HepG2 (cell line): Measurements from ENCODE around the gene RAC3. TPM values are rescaled to one million over a fixed set of nuclear protein-coding genes. Genes with fewer than 3 reads are reported as not detected.

Experiments
- CHD2 ChIP-seq: IDR thresholded peaks from 2 replicates; pipeline ENCODE4 v1.6.1; 2011; ENCODE audit warnings: low read depth, low read length, improper control_type of control experiment
- EEA1 ChIP-seq: sonication (generic); formaldehyde crosslinking; IDR thresholded peaks from 2 replicates; pipeline ENCODE4 v1.5.1; 2020; ENCODE audit warnings: mild to moderate bottlenecking, missing genetic modification reagents, borderline replicate concordance
- HOXD1 ChIP-seq: sonication (generic); formaldehyde crosslinking; IDR thresholded peaks from 2 replicates; pipeline ENCODE4 v1.5.0; 2020; ENCODE audit warnings: missing genetic modification reagents
- SMAD9 ChIP-seq: sonication (generic); formaldehyde crosslinking; IDR thresholded peaks from 2 replicates; pipeline ENCODE4 v1.5.1; 2020; ENCODE audit warnings: mild to moderate bottlenecking, missing genetic modification reagents
- TEAD2 ChIP-seq: sonication (generic); formaldehyde crosslinking; IDR thresholded peaks from 2 replicates; pipeline ENCODE4 v1.9.0; 2021; ENCODE audit warnings: missing genetic modification reagents
- ZBTB20 ChIP-seq: sonication (generic); formaldehyde crosslinking; IDR thresholded peaks from 2 replicates; pipeline ENCODE4 v1.8.1; 2023; ENCODE audit warnings: missing genetic modification reagents, low read depth, mild to moderate bottlenecking, borderline replicate concordance
- ZFP62 ChIP-seq: sonication (generic); formaldehyde crosslinking; IDR thresholded peaks from 2 replicates; pipeline ENCODE4 v1.4.0; 2020; ENCODE audit warnings: missing genetic modification reagents
- ZNF292 ChIP-seq: sonication (generic); formaldehyde crosslinking; IDR thresholded peaks from 2 replicates; pipeline ENCODE4 v1.8.1; 2022; ENCODE audit warnings: mild to moderate bottlenecking, low read depth, missing genetic modification reagents, borderline replicate concordance
- ZNF513 ChIP-seq: sonication (generic); formaldehyde crosslinking; conservative IDR thresholded peaks from 2 replicates; pipeline ENCODE4 v1.5.0; 2020; ENCODE audit warnings: missing genetic modification reagents
- ZNF652 ChIP-seq: IDR thresholded peaks from 2 replicates; pipeline ENCODE4 v1.6.1; 2016; ENCODE audit warnings: low read depth, borderline replicate concordance
- ZNF710 ChIP-seq: sonication (generic); formaldehyde crosslinking; IDR thresholded peaks from 2 replicates; pipeline ENCODE4 v1.5.0; 2020; ENCODE audit warnings: mild to moderate bottlenecking, missing genetic modification reagents, borderline replicate concordance
- ZNF713 ChIP-seq: sonication (generic); formaldehyde crosslinking; IDR thresholded peaks from 2 replicates; pipeline ENCODE4 v1.4.0; 2020; ENCODE audit warnings: mild to moderate bottlenecking, missing genetic modification reagents
- ZNF724P ChIP-seq: sonication (generic); formaldehyde crosslinking; IDR thresholded peaks from 2 replicates; pipeline ENCODE4 v1.8.0; 2022; ENCODE audit warnings: missing genetic modification reagents, borderline replicate concordance
- ZNF883 ChIP-seq: sonication (generic); formaldehyde crosslinking; IDR thresholded peaks from 2 replicates; pipeline ENCODE4 v1.5.1; 2020; ENCODE audit warnings: mild to moderate bottlenecking, missing genetic modification reagents; ENCODE audit errors: not compliant biosample characterization
- polyA plus RNA-seq, 8 experiments: library from polyadenylated mRNA; depleted of rRNA in 3 of 8; stranded (reverse) in 7 of 8; unstranded in 1 of 8; fragments of >200 nt; fragmentation: Illumina TruSeq in 4 of 8; extraction: Trizol in 4 of 8; gene quantifications; 2 replicates each; pipeline versions ENCODE4 v1.2.1 to v1.2.3, GENCODE V29; 2011 to 2016; ENCODE audit warnings: low read depth in 4 of 8, missing spikeins in 1 of 8, mixed read lengths in 1 of 8; ENCODE audit not compliant: insufficient read depth in 1 of 8
- total RNA-seq, 5 experiments: library from RNA; depleted of rRNA; stranded (reverse); fragments of >200 nt; fragmentation: Illumina TruSeq; extraction: Trizol; gene quantifications; 2 replicates each; pipeline ENCODE4 v1.2.3, GENCODE V29; 2016; ENCODE audit warnings: low read depth in 1 of 5
- TF ChIP-seq, protein P1 (sequence below): sonication (generic); formaldehyde crosslinking; IDR thresholded peaks from 2 replicates; pipeline ENCODE4 v1.4.0; 2020; ENCODE audit warnings: missing genetic modification reagents
- TF ChIP-seq, protein P2 (sequence below): sonication (generic); formaldehyde crosslinking; IDR thresholded peaks from 2 replicates; pipeline ENCODE4 v1.4.0; 2020; ENCODE audit warnings: missing genetic modification reagents
- TF ChIP-seq, protein P3 (sequence below): sonication (generic); formaldehyde crosslinking; IDR thresholded peaks from 2 replicates; pipeline ENCODE4 v1.4.0; 2020; ENCODE audit warnings: mild to moderate bottlenecking, low read depth, missing genetic modification reagents

RAC3 gene
- total and polyA plus RNA-seq, 2 of the 13 experiments (the other 11 are each of a cell fraction or from before 2014, with no cell fraction given) = 10.5 to 21.3 TPM

DNA sequence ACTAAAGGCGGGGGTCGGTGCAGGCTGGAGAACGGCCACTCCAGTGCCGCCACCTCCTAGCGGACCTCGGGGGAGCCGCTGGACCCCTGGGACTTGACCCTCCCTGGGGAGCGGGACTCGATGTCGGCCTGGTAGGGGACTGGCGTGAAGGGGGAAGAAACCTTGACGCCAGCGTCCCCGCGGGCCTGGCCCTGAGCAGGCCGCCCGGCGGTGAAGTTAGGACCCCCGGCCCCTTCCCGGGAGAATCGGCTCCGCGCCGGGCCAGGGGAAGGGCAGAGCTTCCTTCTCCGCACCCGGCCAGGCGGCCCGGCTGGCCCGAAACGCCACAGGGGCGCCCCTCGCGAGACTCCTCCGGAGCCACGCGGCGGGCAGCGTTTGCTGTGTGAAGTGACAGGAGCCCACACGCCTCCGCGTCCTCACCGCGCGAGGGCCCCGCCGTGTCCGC lies 33.7 kb downstream of the RAC3 start (continued):
- TF ChIP-seq ZNF713 (CRISPR knock-in tag) = no peak
- TF ChIP-seq, protein P1, sequence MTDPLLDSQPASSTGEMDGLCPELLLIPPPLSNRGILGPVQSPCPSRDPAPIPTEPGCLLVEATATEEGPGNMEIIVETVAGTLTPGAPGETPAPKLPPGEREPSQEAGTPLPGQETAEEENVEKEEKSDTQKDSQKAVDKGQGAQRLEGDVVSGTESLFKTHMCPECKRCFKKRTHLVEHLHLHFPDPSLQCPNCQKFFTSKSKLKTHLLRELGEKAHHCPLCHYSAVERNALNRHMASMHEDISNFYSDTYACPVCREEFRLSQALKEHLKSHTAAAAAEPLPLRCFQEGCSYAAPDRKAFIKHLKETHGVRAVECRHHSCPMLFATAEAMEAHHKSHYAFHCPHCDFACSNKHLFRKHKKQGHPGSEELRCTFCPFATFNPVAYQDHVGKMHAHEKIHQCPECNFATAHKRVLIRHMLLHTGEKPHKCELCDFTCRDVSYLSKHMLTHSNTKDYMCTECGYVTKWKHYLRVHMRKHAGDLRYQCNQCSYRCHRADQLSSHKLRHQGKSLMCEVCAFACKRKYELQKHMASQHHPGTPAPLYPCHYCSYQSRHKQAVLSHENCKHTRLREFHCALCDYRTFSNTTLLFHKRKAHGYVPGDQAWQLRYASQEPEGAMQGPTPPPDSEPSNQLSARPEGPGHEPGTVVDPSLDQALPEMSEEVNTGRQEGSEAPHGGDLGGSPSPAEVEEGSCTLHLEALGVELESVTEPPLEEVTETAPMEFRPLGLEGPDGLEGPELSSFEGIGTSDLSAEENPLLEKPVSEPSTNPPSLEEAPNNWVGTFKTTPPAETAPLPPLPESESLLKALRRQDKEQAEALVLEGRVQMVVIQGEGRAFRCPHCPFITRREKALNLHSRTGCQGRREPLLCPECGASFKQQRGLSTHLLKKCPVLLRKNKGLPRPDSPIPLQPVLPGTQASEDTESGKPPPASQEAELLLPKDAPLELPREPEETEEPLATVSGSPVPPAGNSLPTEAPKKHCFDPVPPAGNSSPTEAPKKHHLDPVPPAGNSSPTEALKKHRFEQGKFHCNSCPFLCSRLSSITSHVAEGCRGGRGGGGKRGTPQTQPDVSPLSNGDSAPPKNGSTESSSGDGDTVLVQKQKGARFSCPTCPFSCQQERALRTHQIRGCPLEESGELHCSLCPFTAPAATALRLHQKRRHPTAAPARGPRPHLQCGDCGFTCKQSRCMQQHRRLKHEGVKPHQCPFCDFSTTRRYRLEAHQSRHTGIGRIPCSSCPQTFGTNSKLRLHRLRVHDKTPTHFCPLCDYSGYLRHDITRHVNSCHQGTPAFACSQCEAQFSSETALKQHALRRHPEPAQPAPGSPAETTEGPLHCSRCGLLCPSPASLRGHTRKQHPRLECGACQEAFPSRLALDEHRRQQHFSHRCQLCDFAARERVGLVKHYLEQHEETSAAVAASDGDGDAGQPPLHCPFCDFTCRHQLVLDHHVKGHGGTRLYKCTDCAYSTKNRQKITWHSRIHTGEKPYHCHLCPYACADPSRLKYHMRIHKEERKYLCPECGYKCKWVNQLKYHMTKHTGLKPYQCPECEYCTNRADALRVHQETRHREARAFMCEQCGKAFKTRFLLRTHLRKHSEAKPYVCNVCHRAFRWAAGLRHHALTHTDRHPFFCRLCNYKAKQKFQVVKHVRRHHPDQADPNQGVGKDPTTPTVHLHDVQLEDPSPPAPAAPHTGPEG (CRISPR knock-in tag) = peak; percentile 18
- no peak for TF ChIP-seq ZNF292 (CRISPR knock-in tag)
- no peak for TF ChIP-seq ZNF652 (CRISPR knock-in tag)
- TF ChIP-seq, protein P2, sequence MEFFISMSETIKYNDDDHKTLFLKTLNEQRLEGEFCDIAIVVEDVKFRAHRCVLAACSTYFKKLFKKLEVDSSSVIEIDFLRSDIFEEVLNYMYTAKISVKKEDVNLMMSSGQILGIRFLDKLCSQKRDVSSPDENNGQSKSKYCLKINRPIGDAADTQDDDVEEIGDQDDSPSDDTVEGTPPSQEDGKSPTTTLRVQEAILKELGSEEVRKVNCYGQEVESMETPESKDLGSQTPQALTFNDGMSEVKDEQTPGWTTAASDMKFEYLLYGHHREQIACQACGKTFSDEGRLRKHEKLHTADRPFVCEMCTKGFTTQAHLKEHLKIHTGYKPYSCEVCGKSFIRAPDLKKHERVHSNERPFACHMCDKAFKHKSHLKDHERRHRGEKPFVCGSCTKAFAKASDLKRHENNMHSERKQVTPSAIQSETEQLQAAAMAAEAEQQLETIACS (CRISPR knock-in tag) = peak; percentile 20; the same call in 1 of the 2 replicates
- TF ChIP-seq, protein P3, sequence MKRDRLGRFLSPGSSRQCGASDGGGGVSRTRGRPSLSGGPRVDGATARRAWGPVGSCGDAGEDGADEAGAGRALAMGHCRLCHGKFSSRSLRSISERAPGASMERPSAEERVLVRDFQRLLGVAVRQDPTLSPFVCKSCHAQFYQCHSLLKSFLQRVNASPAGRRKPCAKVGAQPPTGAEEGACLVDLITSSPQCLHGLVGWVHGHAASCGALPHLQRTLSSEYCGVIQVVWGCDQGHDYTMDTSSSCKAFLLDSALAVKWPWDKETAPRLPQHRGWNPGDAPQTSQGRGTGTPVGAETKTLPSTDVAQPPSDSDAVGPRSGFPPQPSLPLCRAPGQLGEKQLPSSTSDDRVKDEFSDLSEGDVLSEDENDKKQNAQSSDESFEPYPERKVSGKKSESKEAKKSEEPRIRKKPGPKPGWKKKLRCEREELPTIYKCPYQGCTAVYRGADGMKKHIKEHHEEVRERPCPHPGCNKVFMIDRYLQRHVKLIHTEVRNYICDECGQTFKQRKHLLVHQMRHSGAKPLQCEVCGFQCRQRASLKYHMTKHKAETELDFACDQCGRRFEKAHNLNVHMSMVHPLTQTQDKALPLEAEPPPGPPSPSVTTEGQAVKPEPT (CRISPR knock-in tag) = no peak
- TF ChIP-seq ZFP62 (CRISPR knock-in tag) = no peak
- peak; percentile 86 for TF ChIP-seq CHD2
- no peak for TF ChIP-seq SMAD9 (CRISPR knock-in tag)
- no peak for TF ChIP-seq ZNF883 (CRISPR knock-in tag)
- TF ChIP-seq HOXD1 = no peak
- TF ChIP-seq ZNF724P = peak; percentile 40
- TF ChIP-seq TEAD2 (CRISPR knock-in tag) = no peak
- 0 out of 2 replicates have a peak, but pooled peaks have one; percentile 38 for TF ChIP-seq ZNF513 (CRISPR knock-in tag)
- no peak for TF ChIP-seq ZNF710 (CRISPR knock-in tag)
- TF ChIP-seq ZBTB20 (CRISPR knock-in tag) = no peak
- TF ChIP-seq EEA1 (CRISPR knock-in tag) = 0 out of 2 replicates have a peak, but pooled peaks have one; percentile 12
